ENCODE data around the gene RTEL1. TPM values are rescaled to one million over a fixed set of nuclear protein-coding genes. Genes with fewer than 3 reads are reported as not detected.

The RTEL1 gene
- polyA plus RNA-seq, 1 of the 3 experiments (the other 2 are of a cell fraction) = 9.9 TPM

Small RNA genes lying within 50 kb of the gene (small RNA-seq; reads per million reads assigned to genes)
- gene LIME1 (0 to 2.3 (median 0) reads per million in 7 experiments), gene TNFRSF6B (0 reads per million in 7 experiments)

Other genes with a start within 250 kb of the RTEL1 start
- 3.9 and 8.3 TPM in 2 replicates for gene KCNQ2, start 185.7 kb upstream of the RTEL1 start, polyA plus RNA-seq (2012; rRNA removed)
- 9.2 and 16.5 TPM in 2 replicates for gene EEF1A2, start 159.2 kb upstream of the RTEL1 start, polyA plus RNA-seq (2012; rRNA removed)
- gene PPDPF, start 137.5 kb upstream of the RTEL1 start, polyA plus RNA-seq (2012; rRNA removed) = 20.0 and 71.4 TPM in 2 replicates
- gene PTK6, start 120.9 kb upstream of the RTEL1 start, polyA plus RNA-seq (2012; rRNA removed) = 0.07 and 0.13 TPM in 2 replicates
- not detected in 2 replicates for gene SRMS, start 110.6 kb upstream of the RTEL1 start, polyA plus RNA-seq (2012; rRNA removed)
- gene FNDC11, start 104.2 kb upstream of the RTEL1 start, polyA plus RNA-seq (2012; rRNA removed) = 4.5 and 5.5 TPM in 2 replicates
- gene HELZ2, start 84.1 kb upstream of the RTEL1 start, polyA plus RNA-seq (2012; rRNA removed) = 5.5 and 7.6 TPM in 2 replicates
- gene GMEB2, start 31.2 kb upstream of the RTEL1 start, polyA plus RNA-seq (2012; rRNA removed) = 5.6 and 6.5 TPM in 2 replicates
- gene STMN3, start 4.9 kb upstream of the RTEL1 start, polyA plus RNA-seq (2012; rRNA removed) = 89.8 and 111 TPM in 2 replicates
- 8.2 and 9.4 TPM in 2 replicates for gene TNFRSF6B, start 38.3 kb downstream of the RTEL1 start, polyA plus RNA-seq (2012; rRNA removed)
- gene ARFRP1, start 49.7 kb downstream of the RTEL1 start, polyA plus RNA-seq (2012; rRNA removed) = 65.4 and 72.8 TPM in 2 replicates
- gene ZGPAT, start 49.7 kb downstream of the RTEL1 start, polyA plus RNA-seq (2012; rRNA removed) = 33.7 and 36.8 TPM in 2 replicates
- gene LIME1, start 78.4 kb downstream of the RTEL1 start, polyA plus RNA-seq (2012; rRNA removed) = 10.9 and 12.3 TPM in 2 replicates
- gene SLC2A4RG, start 81.5 kb downstream of the RTEL1 start, polyA plus RNA-seq (2012; rRNA removed) = 75.5 and 90.9 TPM in 2 replicates
- 0.11 and 0.15 TPM in 2 replicates for gene ZBTB46, start 173.0 kb downstream of the RTEL1 start, polyA plus RNA-seq (2012; rRNA removed)
- gene ABHD16B, start 203.2 kb downstream of the RTEL1 start, polyA plus RNA-seq (2012; rRNA removed) = not detected in 2 replicates
- 137 and 161 TPM in 2 replicates for gene TPD52L2, start 207.0 kb downstream of the RTEL1 start, polyA plus RNA-seq (2012; rRNA removed)
- 24.2 and 26.2 TPM in 2 replicates for gene DNAJC5, start 236.8 kb downstream of the RTEL1 start, polyA plus RNA-seq (2012; rRNA removed)

Data from SK-N-SH (cell line).